Activated effector memory CD4-positive, alpha-beta T cell treated with Interleukin-2 at 50 U/mL for 16 hours (primary cell): ENCODE results near the gene COL6A2.
"Not testable (repeated sequence)": the region's sequence is repeated elsewhere in the genome, so short reads cannot be mapped to it uniquely, and the experiment has no call there.

ENCODE experiments used
- DNase-seq: peaks from one replicate; pipeline ENCODE4 v3.0.0-alpha.2; 2020

Gene COL6A2

DNA sequence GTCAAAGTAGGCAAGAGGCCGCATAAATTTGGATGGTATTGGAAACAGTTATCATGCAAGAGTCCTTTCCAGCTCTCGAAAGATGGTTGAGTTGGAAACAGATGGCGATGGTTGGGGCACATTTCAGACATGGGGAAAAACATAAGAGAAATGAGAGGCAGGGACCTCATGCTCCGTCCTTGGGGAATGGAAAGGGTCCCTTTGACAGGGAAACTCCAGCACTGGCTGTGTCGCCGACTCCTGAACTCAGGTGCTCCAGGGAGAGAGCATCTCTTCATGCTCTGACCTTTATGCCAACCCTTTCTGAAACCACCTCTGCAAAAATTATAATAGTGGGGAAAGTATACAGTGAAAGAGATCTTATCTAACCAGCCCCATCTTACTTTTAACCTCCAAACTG, 36.8 kb upstream of the COL6A2 start:
- no peak for DNase-seq

DNA sequence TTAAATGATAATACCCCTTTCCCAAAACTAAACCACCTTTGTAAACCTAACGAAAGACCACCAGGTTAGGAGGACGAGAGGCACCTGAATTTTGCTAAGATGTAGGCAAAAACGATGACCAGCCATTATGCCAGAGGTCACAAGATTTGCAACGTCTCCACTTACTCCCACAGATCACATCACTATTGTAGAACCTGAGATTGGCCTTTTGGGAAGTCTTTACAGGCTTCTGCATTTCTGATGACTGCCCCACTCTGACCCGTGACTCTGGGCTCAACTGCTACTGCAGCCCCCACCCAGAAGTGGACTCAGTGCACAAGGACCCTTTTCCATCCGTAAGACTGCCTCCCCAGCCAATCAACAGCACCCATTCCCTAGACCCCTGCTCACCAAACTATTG, 36.4 kb upstream of the COL6A2 start:
- DNase-seq = no peak

DNA sequence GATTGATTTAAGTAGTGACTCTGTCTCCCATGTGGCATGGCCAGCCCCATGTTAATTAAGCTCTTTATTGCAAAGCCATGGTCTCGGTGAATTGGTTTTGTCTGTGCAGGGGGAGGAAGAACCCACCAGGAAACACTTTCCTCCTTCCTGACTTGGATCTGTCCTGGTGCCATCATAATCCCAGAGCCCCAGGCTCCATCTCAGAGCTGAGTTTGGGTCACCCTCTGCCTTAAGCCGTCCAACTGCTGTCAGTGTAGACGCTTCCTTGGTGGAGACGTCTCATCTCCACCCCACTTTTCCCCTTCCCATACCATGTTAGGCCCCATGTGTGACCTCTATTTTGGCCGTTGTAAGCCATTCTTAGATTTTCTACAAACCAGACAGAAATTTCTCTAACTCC, 36.0 kb upstream of the COL6A2 start:
- no peak for DNase-seq

DNA sequence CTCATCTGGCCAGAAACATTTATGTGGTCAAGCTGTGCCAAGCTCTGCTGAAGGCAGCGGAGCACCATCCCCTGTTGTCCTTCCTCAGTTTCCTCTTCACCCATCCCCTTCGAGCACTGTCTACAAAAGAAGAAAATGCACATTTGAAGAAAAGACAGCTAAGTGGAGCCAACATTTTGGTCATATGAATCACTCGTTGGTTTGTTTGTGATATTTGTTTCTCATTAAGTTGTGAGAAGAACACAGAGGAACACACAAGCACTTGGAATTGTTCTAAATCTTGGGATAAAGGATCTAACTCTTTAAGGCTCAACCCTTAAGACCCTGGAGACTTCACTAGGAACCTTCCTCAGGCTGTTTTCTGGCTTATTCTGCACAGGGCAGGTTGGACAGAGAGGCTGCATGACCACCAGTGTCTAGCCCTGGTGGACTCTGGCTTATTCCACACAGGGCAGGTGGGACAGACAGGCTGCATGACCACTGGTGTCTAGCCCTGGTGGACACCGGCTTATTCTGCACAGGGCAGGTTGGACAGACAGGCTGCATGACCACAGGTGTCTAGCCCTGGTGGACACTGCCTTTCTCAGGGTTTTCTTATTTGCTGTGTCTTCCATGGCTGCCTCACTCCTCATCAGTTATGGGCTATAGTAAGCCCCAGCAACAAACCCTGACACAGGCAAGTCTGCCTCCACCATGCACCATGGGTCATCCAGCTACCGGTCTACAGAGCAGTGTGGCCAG, 35.3 kb upstream of the COL6A2 start:
- no peak for DNase-seq

DNA sequence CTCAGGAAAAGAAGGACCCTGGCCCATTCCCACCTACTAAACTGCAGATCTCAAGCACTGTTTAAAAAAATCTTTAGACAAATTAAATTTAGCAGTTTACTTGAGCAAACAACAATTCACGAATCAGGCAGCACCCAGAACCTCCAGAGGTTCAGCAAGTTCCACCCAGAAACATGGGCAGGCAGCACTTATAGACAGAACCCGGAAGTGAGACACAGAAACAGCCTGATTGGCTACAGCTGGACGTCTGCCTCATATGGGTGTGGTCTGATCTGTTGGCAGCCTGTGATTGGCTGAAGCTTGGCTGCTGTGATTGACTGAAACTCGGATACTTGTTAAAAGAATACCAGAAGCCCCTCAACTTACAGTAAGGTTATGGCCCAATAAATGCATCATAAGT, 34.7 kb upstream of the COL6A2 start:
- DNase-seq = no peak

DNA sequence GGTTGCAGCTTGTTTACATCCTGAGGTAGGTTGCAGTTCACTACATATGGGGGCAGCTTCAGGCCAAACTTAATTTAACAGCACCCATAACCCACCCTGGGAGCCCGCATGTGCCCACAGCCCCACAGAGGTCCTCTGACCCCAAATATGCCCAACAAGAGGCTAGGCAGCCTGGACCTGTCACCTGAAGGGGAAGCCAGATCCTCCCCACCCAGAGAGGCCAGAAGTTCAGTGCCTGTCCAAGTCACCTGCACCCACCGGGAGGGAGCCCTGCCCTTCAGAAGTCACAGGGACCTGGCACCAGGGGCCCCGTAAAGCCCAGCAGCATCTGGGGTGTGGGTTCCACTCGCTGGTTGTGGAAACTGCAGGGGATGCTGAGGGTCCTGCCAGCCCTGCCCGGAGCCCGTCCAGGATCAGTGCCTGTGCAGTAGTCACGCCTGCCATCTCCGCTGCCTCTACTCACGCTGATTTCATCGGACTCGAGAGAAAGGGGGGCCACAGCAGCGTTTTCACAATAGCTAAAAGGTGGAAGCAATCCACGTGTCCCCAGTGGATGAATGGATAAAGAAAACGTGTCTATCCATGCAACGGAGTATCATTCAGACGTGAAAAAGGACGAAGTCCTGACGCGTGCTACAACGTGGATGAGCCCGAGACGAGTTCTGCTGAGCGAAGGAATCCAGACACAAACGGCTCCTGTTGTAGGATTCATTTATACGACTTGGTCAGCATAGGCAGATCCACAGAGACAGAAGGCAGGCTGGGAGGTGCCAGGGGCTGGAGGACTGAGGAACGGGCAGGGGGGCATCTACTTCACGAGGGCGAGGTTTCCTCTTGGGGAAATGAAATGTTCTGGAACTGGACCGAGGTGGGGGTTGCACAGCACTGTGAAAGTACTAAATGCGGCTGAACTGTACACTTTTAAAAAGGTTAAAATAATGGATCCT, 33.9 kb upstream of the COL6A2 start:
- DNase-seq = no peak

DNA sequence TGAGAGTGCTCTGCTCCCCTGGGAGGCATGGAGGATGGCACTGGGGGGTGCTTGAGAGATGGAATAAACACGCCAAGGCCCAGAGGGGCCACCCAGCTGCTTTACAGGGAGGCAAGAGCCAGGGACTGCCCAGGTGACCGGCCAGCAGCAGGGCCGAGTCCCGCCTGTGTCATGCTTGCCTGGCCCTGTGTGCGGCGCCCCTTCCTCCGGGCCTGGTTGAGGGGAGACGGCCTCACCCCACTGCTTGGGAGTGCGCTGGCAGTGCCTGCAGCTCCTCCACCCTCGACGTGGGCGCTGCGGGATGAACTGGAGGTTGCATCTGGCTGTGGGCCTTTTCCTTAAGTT, 33.1 kb upstream of the COL6A2 start:
- DNase-seq = no peak

DNA sequence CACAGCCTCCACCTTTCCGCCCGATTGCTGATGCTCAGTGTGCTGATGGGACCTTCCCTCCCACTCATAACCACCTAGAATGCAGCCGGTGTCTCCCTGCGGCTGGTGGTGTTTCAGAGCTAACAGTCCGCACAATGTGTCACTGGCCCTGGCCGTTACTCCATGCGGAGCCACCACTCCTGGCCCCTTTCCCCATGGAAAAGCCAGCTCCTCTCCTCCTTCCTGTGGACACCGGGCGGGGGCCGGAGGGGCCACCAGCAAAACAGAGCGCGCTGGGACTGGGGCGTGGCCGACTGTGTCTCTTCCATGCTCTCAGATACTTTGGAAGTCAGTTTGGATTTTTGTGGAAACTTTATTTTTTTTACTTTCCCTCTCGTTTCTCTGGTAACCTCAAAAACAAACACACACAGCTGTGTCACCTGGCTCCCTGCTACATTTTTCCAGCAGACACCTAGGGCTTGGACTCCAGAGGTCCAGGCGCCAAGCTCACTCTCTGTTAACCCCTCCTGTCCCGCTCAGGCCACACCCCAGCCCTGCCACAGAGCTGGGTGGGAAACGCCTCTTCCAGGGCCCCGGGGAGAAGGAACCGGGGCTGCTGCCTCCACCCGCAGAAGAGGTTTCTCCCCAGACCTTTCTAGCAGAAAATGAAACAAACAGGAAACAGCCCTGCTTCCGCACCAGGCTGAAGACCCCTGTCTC, 32.5 kb upstream of the COL6A2 start:
- DNase-seq = no peak

DNA sequence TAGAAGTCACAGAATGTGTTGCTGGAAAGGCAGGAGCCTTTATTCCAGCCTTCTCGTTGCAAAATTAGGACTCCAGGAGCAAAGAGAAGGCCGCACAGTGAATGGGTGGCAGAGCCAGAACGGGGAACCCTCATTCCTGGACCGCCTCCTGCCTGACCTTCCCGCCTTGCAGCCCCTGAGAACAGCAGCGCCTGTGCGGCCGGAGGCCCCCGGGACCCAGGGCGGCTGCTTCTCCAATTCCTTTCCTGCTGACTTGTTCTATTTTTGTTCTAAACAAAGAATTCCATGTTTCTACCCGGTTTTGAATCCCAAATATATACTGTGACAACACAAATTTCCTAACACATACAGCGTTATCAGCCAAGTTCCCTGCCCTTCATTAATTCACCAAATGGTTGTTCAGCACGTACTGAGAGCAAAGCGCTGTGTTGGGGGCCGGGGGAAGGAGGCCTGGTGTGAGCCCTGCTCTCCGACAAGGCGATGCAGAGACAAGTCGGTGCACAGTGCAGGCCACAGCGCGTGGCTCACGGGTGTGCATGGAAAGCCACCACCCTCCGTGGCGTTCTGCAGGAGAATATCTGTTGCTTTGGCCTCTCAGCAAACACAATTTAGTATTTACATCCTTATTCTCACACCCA, 31.9 kb upstream of the COL6A2 start:
- no peak for DNase-seq

DNA sequence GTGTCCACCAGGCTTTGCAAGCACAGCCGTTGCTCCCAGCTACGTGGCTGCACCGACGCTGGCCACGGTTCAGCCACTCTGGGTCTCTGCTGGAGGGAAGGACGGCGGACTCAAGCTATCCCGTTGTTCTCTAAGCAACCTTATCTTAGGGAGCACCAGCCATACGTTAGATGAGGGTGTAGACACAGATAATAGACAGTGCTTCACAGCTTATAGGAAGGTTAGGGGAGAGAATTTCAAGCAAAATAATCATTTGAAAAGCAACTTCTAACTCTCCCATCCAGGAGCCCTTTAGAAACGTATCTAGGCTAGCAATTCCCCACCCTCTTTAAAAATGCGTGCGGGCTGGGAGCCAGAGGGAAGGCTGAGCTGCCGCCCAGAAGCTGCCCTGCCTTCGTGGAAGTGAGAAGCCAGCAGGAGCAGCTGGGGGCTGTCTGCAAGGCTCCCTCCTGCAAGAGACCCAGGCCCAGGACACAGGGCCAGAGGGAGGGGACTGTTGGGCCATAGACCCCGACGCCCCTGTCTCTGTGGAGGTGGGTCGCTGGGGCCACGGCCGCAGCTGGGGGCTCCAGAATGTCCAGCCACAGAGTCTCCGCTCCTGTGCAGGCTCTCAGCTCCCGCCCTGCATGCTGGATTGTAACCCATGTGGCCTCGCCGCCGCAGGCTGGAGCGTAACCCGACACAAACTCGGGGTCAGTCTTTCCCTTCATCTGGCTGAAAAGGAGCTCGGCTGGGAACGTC, 31.2 kb upstream of the COL6A2 start:
- no peak for DNase-seq

DNA sequence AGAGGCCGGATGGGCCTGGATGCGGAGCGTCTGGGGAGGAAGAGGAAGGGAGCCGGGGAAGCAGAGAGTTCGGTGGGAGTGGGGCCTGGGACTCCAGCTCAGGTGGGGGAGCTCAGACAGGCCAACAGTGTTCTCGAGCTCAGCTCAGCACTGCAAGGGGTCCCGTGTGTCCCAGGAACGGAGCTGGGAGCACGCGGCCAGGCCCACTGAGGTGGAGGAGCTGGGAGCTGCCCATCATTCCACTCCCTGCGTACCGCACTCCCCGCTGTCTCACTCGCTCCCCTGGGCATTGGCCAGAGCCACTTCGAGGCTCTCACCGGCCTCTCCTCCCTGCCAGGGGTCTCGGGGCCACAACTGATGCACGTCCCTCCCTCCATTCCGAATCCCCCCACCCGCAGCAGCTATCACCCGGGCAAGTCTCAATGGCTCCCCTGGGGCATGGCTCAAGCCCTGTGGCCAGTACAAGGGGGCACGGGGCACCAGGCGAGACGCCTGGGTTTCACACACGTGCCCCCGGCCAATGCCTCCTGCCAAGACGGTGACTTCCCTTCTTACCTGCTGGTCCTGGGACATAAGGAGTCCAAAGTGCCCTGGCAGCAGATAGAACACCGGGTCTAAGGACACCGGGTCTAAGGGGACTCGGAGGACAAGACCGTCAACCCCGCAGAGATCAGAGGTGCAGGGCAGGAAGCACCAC, 30.3 kb upstream of the COL6A2 start:
- no peak for DNase-seq

DNA sequence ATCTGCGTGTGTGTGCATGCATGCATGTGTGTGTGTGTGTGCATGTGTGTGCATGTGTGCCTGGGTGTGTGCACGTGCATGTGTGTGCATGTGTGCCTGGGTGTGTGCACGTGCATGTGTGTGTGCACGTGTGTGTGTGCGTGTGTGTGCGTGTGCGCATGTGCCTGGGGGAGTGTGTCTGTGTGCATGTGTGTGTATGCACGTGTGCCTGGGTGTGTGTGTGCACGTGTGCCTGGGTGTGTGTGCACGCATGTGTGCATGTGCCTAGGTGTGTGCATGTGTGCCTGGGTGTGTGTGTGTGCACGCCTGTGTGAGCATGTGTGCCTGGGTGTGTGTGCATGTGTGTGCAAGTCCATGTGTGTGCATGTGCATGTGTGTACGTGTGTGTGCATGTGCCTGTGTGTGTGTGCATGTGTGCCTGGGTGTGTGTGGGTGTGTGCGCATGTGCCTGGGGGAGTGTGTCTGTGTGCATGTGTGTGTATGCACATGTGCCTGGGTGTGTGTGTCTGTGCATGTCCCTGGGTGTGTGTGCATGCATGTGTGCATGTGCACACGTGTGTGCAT, 29.3 kb upstream of the COL6A2 start:
- no peak for DNase-seq

DNA sequence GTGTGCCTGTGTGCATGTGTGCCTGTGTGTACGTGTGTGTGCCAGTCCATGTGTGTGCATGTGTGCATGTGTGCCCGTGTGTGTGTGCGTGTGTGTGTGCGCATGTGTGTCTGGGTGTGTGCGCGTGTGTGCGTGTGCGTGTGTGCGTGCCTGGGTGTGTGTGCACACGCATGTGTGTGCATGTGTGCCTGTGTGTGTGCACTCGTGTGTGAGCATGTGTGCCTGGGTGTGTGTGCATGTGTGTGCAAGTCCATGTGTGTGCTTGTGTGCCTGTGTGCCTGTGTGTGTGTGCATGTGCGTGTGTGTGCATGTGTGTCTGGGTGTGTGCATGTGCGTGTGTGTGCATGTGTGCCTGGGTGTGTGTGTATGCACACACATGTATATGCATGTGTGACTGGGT, 28.7 kb upstream of the COL6A2 start:
- DNase-seq = no peak

DNA sequence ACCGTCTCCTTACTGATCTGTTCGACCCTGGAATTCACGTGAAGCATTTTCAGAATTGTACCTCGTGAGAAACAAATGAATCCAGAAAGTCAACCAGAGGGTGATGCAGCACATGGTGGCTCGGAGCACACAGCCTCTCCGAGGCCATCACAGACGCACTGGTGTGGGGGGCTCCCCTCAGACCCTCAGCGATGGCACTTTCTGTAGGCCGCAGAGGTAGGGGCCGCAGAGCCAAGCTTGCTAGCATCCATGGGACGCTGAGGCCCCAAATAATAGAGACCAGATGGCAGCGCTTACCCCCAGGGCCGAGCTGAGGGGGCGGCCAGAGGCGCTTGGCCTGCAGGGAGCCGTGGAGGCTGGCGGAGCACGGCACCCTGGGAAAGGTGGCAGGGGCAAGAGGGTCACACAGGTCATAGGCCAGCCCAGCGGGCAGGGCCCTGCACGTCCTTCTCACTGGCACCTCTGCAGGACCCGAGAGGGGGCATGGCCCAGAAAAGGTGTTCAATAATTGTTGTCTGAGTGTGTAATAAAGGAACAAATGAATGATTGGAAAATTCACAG, 28.1 kb upstream of the COL6A2 start:
- DNase-seq = no peak

DNA sequence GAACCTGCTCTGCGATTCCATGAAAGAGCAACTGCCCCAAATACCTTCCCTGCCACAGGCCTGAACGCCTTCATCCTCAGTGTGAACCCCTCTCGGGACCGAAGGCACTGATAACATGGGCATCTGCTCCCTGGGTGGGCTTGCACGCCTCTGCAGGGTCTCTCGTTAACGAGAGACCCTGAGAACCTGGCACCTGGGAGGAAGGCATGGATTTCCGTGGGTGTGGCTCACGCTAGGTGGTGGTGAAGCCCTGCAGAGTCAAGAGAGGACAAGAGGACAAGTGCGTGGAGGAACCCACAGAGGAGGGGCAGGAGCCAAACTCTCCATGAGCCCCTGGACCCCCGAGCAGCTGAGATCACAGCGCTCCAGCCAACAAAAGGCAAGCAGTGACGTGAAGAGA, 26.8 kb upstream of the COL6A2 start:
- no peak for DNase-seq

DNA sequence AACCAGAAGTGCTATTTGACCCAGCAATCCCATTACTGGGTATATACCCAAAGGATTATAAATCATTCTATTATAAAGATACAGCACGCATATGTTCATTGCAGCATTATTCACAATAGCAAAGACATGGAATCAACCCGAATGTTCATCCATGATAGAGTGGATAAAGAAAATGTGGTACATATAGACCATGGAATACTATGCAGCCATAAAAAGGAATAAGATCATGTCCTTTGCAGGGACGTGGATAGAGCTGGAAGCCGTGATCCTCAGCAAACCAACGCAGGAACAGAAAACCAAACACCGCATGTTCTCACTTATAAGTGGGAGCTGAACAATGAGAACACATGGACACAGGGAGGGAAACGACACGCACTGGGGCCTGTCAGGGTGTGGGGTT, 21.2 kb upstream of the COL6A2 start:
- not testable (repeated sequence) for DNase-seq

DNA sequence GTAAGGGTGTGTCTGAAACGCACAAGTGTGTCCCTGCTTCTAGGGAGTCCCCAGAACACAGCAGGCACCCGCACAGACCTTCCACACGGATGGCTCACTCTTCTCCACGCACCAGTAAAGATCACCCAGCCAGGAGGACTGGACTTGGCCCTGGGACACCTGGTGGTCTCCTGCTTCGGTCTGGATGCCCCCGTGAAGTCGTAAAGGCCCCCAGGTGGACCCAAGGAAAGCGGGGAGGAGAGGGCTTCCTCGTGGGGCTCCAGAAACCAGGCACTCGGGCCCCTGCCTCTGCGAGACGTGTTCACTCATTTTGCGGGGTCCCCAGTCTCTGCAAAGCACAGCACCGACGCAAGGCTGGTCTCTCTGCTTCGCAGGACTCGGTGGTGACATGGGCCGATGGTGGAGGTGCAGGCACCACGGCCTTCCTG, 20.2 kb upstream of the COL6A2 start:
- DNase-seq = no peak

DNA sequence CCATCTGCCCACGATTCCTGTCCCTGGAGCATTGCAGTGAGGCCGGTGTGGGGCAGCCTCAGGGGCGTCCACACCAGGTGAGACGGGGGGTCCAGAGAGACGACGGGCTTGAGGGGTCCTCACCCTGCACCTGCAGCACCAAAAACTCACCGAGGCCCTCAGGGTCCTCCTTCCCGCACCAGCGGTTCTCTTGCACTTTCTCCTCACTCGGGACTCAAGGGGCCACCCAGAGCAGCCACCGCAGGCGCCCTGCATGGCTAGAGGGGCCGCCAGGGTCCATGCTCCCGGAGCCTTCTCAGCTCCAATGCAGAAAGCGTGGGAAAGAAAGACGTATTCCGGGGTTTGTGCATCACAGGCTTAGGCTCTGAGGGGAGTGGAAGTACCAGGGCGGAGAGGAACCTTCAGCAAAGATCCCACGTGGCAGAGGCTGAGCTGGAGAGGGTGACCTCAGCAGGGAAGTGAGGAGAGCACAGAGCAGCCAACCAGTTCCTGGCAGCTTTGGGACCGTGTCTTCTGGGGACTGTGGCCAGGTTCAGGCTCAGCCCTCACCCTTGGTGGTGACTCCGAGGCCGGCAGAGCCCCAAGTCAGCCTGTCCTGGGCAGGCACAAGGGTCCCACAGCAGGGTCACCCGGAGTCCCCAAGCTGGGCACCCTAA, 19.5 kb upstream of the COL6A2 start:
- no peak for DNase-seq

DNA sequence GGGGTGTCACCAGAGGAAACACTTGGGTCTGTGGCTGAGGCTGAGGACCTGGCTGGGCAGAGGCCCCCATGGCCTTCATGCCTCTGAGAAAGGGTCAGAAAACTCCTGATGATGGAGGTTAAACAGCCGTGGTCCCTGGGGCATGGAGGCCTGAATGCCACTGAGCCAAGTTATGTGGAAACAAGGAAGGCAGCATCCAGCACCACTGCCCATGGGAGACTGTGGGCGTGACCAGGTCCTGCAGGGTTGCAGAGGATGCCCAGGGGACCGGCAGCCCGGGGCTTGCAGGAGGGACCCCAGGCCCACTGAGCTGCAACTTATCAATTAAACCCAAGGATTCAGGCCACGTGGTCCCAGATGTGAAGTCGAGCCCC, 18.9 kb upstream of the COL6A2 start:
- DNase-seq = no peak

DNA sequence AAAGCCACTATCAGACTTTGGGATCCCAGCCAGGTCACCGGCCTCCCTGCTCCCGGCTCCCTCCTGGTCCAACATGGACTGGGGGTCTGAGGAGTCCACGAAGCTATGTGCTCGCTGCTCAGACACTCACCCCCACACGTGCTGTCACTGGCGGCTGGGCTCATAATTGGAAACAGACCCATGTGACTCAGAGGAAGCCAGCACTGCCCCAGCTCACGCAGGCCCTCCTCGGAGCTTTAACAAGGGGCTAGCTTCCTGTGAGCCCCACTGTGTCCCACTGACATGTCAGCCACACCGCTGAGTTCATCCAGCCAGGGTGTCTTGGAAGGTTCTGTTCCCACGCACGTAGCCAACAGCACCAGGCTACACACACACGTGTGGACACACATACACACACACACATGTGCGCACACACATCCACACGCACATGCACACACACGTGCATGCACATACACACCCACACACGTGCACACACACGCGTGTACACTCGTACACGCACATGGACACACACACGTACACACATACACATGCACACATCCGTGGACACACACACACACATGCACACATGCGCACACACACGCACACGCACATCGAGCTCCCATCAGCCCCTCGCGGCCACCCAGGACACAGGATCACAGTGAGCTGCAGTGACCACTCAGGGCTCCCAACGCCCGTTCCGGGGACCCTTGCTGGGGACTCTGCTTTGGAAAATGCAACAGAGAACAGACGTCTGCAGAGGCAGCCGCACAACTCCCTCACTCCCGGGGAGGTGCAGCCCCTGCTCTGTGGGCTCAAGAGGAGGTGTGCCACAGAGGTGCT, 18.4 kb upstream of the COL6A2 start:
- no peak for DNase-seq
